Suprapubic skin (tissue), 4 donors: Measurements from ENCODE around the gene CTXND1. TPM values are rescaled to one million over a fixed set of nuclear protein-coding genes. Genes with fewer than 3 reads are reported as not detected.

Experiments used
- DNase-seq, 2 donors: peaks; one replicate each; pipeline ENCODE4 v3.0.0-alpha.2; 2019; ENCODE audit warnings: low spot score in 2 of 2
- H3K27ac ChIP-seq: fragments of 200-600 bp; sonication (generic); one replicate; pipeline ENCODE4 v1.5.1; 2019
- H3K27me3 ChIP-seq: fragments of 200-600 bp; sonication (generic); one replicate; pipeline ENCODE4 v1.5.1; 2019
- H3K36me3 ChIP-seq: fragments of 200-600 bp; sonication (generic); one replicate; pipeline ENCODE4 v1.5.1; 2019
- H3K4me1 ChIP-seq: fragments of 200-600 bp; sonication (generic); one replicate; pipeline ENCODE4 v1.5.1; 2019
- H3K4me3 ChIP-seq: fragments of 200-600 bp; sonication (generic); one replicate; pipeline ENCODE4 v1.5.1; 2019; ENCODE audit warnings: mild to moderate bottlenecking
- H3K9me3 ChIP-seq: fragments of 200-600 bp; sonication (generic); one replicate; pipeline ENCODE4 v1.5.1; 2019
- CTCF ChIP-seq, 2 donors: fragments of 200-600 bp in 1 of 2; fragments of 450-650 bp in 1 of 2; sonication (generic) in 1 of 2; IDR thresholded peaks; one replicate each; pipeline ENCODE4 v1.5.1; 2016 to 2019; ENCODE audit warnings: antibody characterized with exemption in 2 of 2, mild to moderate bottlenecking in 1 of 2, moderate library complexity in 1 of 2
- EP300 ChIP-seq: sonication (generic); formaldehyde crosslinking; IDR thresholded peaks from one replicate; pipeline ENCODE4 v1.6.1; 2017; ENCODE audit warnings: antibody characterized with exemption
- POLR2A ChIP-seq, 2 donors: fragments of 450-650 bp; IDR thresholded peaks; one replicate each; pipeline ENCODE4 v1.6.1; 2017; ENCODE audit warnings: antibody characterized with exemption in 2 of 2, mild to moderate bottlenecking in 2 of 2, moderate library complexity in 2 of 2
- POLR2AphosphoS5 ChIP-seq, 3 donors: sonication (generic); formaldehyde crosslinking; IDR thresholded peaks; one replicate each; pipeline ENCODE4 v1.6.1; 2017; ENCODE audit warnings: antibody characterized with exemption in 3 of 3
- WGBS: methylation state at CpG from one replicate; pipeline ENCODE4 v1.1.5; 2018; 5-methylcytosine and 5-hydroxymethylcytosine counted together
- total RNA-seq, 4 donors: library from RNA; depleted of rRNA; stranded (reverse); fragments of >200 nt; gene quantifications; one replicate each; pipeline ENCODE4 v1.1.0, GENCODE V29; 2016

Gene CTXND1
- total RNA-seq, 4 donors from 2014 or later, result 0.24 to 0.55 (median 0.49) TPM; not detected in 1

DNA sequence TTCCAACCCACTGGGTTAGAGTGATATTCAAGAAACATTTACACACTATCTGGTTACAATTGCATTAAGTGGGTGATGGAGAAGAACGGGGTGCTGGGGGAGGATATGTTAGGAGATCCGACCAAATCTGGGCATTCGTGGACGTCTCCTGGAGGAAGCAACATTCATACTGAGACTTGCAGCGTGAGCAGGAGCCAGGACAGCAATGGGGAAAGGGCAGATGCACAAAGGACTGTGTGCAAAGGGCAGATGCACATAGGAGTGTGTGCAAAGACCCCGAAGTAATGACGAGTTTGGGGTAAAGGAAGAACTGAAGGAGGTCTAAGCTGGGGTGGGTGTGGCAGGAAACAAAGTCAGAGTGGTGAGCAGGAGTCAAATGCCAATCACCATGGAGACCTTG is 16.1 kb upstream of the CTXND1 start:
- TF ChIP-seq EP300 (no peak), POLR2A (IDR thresholded peaks at IDR 0.05) (no peak), CTCF (IDR thresholded peaks at IDR 0.05) (no peak), POLR2AphosphoS5 (IDR thresholded peaks at IDR 0.05) (no peak)
- no peaks in the 10 kb centered on the region for H3K36me3 ChIP-seq
- no peaks in the 10 kb centered on the region for H3K9me3 ChIP-seq
- H3K4me3 ChIP-seq, result no peak overlapping the region
- no peak for DNase-seq
- peaks cover 22% of the 10 kb centered on the region for H3K27me3 ChIP-seq
- H3K4me1 ChIP-seq, result no peaks in the 10 kb centered on the region
- no peak overlapping the region for H3K27ac ChIP-seq
- WGBS, result 83% methylated on average over 7 of the region's 7 CpGs

- no peak for TF ChIP-seq POLR2AphosphoS5 (IDR thresholded peaks at IDR 0.05)
- TF ChIP-seq CTCF (IDR thresholded peaks at IDR 0.05), result no peak
- TF ChIP-seq POLR2A (IDR thresholded peaks at IDR 0.05), result no peak
- TF ChIP-seq EP300, result no peak
Measured at GRCh38 chr15:80267658-80268057, 15.6 kb upstream of the CTXND1 start.

DNA sequence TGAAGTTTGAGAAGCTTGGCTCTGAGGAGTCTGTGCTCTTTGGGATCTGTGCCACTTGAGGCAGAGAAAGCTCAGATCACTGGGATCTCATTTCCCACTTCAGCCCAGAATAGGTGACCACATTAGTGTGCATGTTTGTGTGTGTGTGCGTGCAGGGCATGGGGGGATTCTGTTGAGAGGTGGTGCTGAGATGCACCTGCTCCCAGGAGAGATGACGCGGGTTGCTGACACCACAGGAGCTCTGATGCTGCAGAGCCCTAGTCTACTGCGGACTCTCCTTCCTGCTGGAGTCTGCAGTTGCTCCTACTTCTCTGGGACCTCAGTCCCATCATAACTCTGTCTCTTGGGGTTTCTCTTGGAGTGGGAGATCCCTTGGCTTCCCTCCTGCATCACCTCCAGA is 14.7 kb upstream of the CTXND1 start:
- no peak for DNase-seq
- Histone ChIP-seq H3K4me3 (no peak overlapping the region), H3K4me1 (no peaks in the 10 kb centered on the region), H3K27me3 (peaks cover 27% of the 10 kb centered on the region), H3K36me3 (no peaks in the 10 kb centered on the region), H3K27ac (no peak overlapping the region), H3K9me3 (no peaks in the 10 kb centered on the region)
- TF ChIP-seq CTCF (IDR thresholded peaks at IDR 0.05) (no peak), EP300 (no peak), POLR2AphosphoS5 (IDR thresholded peaks at IDR 0.05) (no peak)
- 87% methylated on average over 4 of the region's 4 CpGs for WGBS

More at GRCh38 chr15:80267658-80268057, 15.6 kb upstream of the CTXND1 start:
- H3K27me3 ChIP-seq, result peaks cover 22% of the 10 kb centered on the region
- WGBS, result 79% methylated on average over 3 of the region's 3 CpGs
- no peaks in the 10 kb centered on the region for H3K9me3 ChIP-seq
- no peaks in the 10 kb centered on the region for H3K36me3 ChIP-seq
- H3K27ac ChIP-seq, result no peak overlapping the region
- H3K4me3 ChIP-seq, result no peak overlapping the region
- no peak for DNase-seq
- no peaks in the 10 kb centered on the region for H3K4me1 ChIP-seq

GRCh38 chr15:80266113-80266512 is 14.1 kb upstream of the CTXND1 start:
- Histone ChIP-seq H3K36me3 (no peaks in the 10 kb centered on the region), H3K27ac (no peak overlapping the region), H3K4me1 (no peaks in the 10 kb centered on the region), H3K9me3 (no peaks in the 10 kb centered on the region), H3K4me3 (no peak overlapping the region), H3K27me3 (peaks cover 32% of the 10 kb centered on the region)
- no peak for DNase-seq
- WGBS, result 67% methylated on average over 3 of the region's 3 CpGs
- TF ChIP-seq CTCF (IDR thresholded peaks at IDR 0.05), result no peak
- no peak for TF ChIP-seq POLR2AphosphoS5 (IDR thresholded peaks at IDR 0.05)
- TF ChIP-seq POLR2A (IDR thresholded peaks at IDR 0.05), result no peak
- TF ChIP-seq EP300, result no peak

DNA sequence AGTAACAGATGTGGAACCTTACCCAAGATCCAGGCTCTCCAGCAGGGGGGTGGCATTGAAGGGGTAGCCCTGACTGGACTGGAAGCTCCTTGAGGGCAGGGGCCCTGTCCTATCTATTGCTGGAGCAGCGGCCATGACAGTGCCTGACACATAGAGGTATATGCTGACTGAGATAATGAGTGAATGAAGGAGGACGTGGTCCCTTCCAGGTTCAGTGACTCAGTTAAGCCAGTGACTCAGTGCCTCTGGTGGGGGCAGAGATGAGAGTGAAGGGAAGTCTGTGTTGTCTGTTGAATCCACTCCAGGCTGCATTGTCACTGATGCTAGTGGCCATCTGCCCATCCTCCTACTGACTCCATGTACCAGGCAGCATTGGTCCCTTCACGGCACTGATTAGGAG is 13.0 kb upstream of the CTXND1 start:
- TF ChIP-seq POLR2A (IDR thresholded peaks at IDR 0.05) (no peak), POLR2AphosphoS5 (IDR thresholded peaks at IDR 0.05) (no peak), CTCF (IDR thresholded peaks at IDR 0.05) (no peak), EP300 (no peak)
- Histone ChIP-seq H3K9me3 (no peaks in the 10 kb centered on the region), H3K27me3 (peaks cover 42% of the 10 kb centered on the region), H3K27ac (no peak overlapping the region), H3K4me3 (no peak overlapping the region), H3K4me1 (no peaks in the 10 kb centered on the region), H3K36me3 (no peaks in the 10 kb centered on the region)
- WGBS, result 77% methylated on average over 3 of the region's 3 CpGs
- no peak for DNase-seq
